ENCODE measurements around the gene TCF4. TPM values are rescaled to one million over a fixed set of nuclear protein-coding genes. Genes with fewer than 3 reads are reported as not detected.

TCF4 gene
- total and polyA plus RNA-seq, 2 experiments from 2014 or later = 77.7 to 89.2 TPM

DNA sequence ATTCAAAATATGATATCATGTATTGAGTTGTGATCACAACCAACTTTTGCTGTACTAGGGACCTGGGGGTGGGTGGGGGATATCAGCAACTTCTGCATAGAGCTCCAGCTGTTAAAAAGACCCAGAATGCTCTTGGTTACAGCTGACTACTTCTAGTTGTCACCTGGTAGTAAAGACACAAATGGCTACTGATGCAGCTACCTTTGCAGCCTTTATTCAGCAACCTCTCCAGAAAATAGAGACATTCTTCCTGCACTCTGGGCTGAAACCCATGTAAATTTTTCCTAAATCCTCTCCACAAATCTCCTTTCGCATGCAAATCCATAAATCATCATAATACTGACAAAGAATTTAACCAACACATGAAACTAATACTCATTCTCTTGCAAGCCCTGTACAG, 238.3 kb downstream of the TCF4 start:
- Histone ChIP-seq H3K4me3 (no peak overlapping the region), H3K9me2 (ENCODE audit: insufficient read depth) (no peaks in the 10 kb centered on the region), H2AFZ (no peak overlapping the region), H3K27me3 (ENCODE audit: insufficient read depth) (peaks cover 5% of the 10 kb centered on the region; the same call in 1 of the 2 replicates), H3F3A (replicated peaks; ENCODE audit: low read depth) (no peaks in the 10 kb centered on the region), H4K20me1 (replicated peaks; ENCODE audit: insufficient read depth) (no peaks in the 10 kb centered on the region), H3K36me3 (ENCODE audit: insufficient read depth) (no peaks in the 10 kb centered on the region), H3K27ac (ENCODE audit: low read depth) (peak overlapping the region; percentile 88), H3K4me2 (peak overlapping the region; percentile 42), H3K4me1 (ENCODE audit: insufficient read depth) (peaks cover 85% of the 10 kb centered on the region), H3K79me2 (replicated peaks; ENCODE audit: insufficient read depth) (peaks cover 2% of the 10 kb centered on the region; the same call in 1 of the 2 replicates)
- ATAC-seq (peak; percentile 54), DNase-seq (ENCODE audit: low spot score) (peak; percentile 61)
- H3K9me3 Mint-ChIP-seq = no peaks in the 10 kb centered on the region
- TF ChIP-seq NANOG (IDR thresholded peaks at IDR 0.05; ENCODE audit: borderline replicate concordance) = peak; percentile 52; the same call in 1 of the 2 replicates
- TF ChIP-seq POLR2AphosphoS5 (IDR thresholded peaks at IDR 0.05; ENCODE audit: low read depth) = no peak
- H3K4me3 Mint-ChIP-seq = peak overlapping the region; percentile 17
- H3K27ac Mint-ChIP-seq = peak overlapping the region; percentile 68
- H3K27me3 Mint-ChIP-seq (ENCODE audit: insufficient read depth, low read depth, poor library complexity) = peaks cover 9% of the 10 kb centered on the region
- H3K4me1 Mint-ChIP-seq = peaks cover 78% of the 10 kb centered on the region
- H3K36me3 Mint-ChIP-seq (ENCODE audit: low read depth) = no peaks in the 10 kb centered on the region

DNA sequence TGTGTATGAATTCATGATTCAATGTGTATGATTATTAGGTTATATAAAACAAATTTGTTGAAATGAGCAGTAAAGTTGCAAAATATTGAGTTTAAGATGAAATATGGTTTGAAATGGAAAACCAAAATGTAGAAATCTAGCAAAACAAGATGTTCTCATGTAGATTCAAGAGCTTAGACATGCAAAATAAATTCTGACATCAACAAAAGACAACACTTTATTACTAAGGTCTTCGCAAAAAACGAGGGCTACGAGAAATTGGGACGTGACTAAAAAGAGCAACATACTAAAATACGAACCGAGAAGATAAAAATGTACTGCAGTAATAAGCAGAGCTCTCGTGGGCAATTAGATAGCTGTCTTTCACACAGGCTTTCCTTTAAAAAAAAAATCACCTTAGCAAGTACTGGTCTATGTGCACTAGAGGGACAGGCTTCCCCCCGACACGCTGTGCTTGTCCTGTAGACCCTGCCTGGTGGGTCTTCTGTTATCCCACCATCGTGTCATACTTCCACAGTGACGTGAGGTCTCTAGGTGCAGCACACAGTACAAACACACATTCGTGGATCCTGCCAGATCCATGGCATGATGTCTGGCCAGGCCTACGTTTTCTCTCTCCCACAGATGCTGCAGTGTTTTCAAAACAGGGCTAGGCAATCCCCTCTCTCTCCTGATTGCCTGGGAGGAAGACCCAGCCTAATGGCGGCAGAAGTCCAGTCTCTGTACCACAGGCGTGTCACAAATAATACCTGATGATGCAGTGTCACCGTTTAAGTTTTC, 240.8 kb downstream of the TCF4 start:
- Histone ChIP-seq H3K4me1 (ENCODE audit: insufficient read depth) (peaks cover 68% of the 10 kb centered on the region), H3K4me3 (no peak overlapping the region), H2AFZ (no peak overlapping the region), H3F3A (replicated peaks; ENCODE audit: low read depth) (no peaks in the 10 kb centered on the region), H3K36me3 (ENCODE audit: insufficient read depth) (no peaks in the 10 kb centered on the region), H4K20me1 (replicated peaks; ENCODE audit: insufficient read depth) (no peaks in the 10 kb centered on the region), H3K4me2 (peak overlapping the region; percentile 46; the same call in 1 of the 2 replicates), H3K79me2 (replicated peaks; ENCODE audit: insufficient read depth) (peaks cover 7% of the 10 kb centered on the region), H3K27me3 (ENCODE audit: insufficient read depth) (no peaks in the 10 kb centered on the region), H3K27ac (ENCODE audit: low read depth) (0 out of 2 replicates have a peak overlapping the region, but pooled peaks have one; percentile 2), H3K9me2 (ENCODE audit: insufficient read depth) (no peaks in the 10 kb centered on the region)
- 0 out of 3 replicates have a peak overlapping the region, but pooled peaks have one; percentile 2 for H3K4me3 Mint-ChIP-seq
- peaks cover 3% of the 10 kb centered on the region for H3K27me3 Mint-ChIP-seq (ENCODE audit: insufficient read depth, low read depth, poor library complexity)
- H3K4me1 Mint-ChIP-seq = peaks cover 71% of the 10 kb centered on the region
- H3K36me3 Mint-ChIP-seq (ENCODE audit: low read depth) = no peaks in the 10 kb centered on the region
- DNase-seq (ENCODE audit: low spot score) (peak; percentile 21), ATAC-seq (peak; percentile 18)
- no peaks in the 10 kb centered on the region for H3K9me3 Mint-ChIP-seq
- peak overlapping the region; percentile 50 for H3K27ac Mint-ChIP-seq
- TF ChIP-seq EZH2phosphoT487 (IDR thresholded peaks at IDR 0.05; ENCODE audit: unreplicated experiment) (no peak), EZH2 (IDR thresholded peaks at IDR 0.05; ENCODE audit: low read depth, unreplicated experiment) (no peak), CREB1 (CRISPR knock-in tag; IDR thresholded peaks at IDR 0.05; ENCODE audit: low read depth) (no peak), NANOG (IDR thresholded peaks at IDR 0.05; ENCODE audit: borderline replicate concordance) (no peak), JUNB (IDR thresholded peaks at IDR 0.05; ENCODE audit: unreplicated experiment) (no peak)
- TF ChIP-seq, protein P1, sequence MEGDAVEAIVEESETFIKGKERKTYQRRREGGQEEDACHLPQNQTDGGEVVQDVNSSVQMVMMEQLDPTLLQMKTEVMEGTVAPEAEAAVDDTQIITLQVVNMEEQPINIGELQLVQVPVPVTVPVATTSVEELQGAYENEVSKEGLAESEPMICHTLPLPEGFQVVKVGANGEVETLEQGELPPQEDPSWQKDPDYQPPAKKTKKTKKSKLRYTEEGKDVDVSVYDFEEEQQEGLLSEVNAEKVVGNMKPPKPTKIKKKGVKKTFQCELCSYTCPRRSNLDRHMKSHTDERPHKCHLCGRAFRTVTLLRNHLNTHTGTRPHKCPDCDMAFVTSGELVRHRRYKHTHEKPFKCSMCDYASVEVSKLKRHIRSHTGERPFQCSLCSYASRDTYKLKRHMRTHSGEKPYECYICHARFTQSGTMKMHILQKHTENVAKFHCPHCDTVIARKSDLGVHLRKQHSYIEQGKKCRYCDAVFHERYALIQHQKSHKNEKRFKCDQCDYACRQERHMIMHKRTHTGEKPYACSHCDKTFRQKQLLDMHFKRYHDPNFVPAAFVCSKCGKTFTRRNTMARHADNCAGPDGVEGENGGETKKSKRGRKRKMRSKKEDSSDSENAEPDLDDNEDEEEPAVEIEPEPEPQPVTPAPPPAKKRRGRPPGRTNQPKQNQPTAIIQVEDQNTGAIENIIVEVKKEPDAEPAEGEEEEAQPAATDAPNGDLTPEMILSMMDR (conservative IDR thresholded peaks at IDR 0.05; ENCODE audit: low read depth in 2 of 2) = no peak
- TF ChIP-seq, protein P2, sequence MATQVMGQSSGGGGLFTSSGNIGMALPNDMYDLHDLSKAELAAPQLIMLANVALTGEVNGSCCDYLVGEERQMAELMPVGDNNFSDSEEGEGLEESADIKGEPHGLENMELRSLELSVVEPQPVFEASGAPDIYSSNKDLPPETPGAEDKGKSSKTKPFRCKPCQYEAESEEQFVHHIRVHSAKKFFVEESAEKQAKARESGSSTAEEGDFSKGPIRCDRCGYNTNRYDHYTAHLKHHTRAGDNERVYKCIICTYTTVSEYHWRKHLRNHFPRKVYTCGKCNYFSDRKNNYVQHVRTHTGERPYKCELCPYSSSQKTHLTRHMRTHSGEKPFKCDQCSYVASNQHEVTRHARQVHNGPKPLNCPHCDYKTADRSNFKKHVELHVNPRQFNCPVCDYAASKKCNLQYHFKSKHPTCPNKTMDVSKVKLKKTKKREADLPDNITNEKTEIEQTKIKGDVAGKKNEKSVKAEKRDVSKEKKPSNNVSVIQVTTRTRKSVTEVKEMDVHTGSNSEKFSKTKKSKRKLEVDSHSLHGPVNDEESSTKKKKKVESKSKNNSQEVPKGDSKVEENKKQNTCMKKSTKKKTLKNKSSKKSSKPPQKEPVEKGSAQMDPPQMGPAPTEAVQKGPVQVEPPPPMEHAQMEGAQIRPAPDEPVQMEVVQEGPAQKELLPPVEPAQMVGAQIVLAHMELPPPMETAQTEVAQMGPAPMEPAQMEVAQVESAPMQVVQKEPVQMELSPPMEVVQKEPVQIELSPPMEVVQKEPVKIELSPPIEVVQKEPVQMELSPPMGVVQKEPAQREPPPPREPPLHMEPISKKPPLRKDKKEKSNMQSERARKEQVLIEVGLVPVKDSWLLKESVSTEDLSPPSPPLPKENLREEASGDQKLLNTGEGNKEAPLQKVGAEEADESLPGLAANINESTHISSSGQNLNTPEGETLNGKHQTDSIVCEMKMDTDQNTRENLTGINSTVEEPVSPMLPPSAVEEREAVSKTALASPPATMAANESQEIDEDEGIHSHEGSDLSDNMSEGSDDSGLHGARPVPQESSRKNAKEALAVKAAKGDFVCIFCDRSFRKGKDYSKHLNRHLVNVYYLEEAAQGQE (IDR thresholded peaks at IDR 0.05; ENCODE audit: unreplicated experiment) = no peak

Measured in GM23338 (cell line).